ENCODE results near the gene MOB4.

DNA sequence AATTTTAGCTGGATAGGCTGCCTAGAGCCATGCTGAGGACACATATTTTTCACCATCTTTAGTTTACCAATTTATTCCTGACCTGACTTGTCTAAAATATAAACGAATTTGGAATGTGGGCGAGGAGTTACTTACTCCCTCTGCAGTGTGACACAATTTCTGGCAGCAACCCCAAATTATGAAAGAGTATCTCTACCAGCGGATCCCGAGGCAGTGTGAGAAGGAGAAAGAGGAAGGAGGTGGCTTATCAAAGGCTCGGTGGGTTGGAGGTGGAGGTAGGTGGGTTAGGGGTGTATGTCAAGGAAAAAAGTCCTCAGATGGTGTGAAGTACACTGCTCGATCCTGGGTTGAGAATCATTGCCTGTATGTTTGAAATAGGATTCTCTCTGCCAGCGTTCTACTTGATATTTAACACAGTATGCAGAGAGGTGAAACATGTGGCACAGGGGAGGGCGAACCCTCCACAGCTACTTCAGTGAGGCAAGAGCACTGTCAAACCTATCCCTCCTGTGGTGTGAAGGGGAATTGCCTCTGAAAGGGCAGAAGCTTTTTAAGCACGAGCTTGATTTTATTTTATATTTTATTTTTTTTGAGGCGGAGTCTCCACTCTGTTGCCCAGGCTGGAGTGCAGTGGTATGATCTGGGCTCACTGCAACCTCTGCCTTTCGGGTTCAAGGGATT is 83.6 kb downstream of the MOB4 start:
- TF ChIP-seq CTCF (conservative IDR thresholded peaks at IDR 0.05; ENCODE audit: low read depth in 2 of 2) (peak; percentile 58 to 66), EZH2 (IDR thresholded peaks at IDR 0.05; ENCODE audit: low read depth, unreplicated experiment) (no peak), POLR2AphosphoS5 (IDR thresholded peaks at IDR 0.05; ENCODE audit: low read depth) (no peak), REST (IDR thresholded peaks at IDR 0.05; ENCODE audit: unreplicated experiment) (no peak), EZH2phosphoT487 (IDR thresholded peaks at IDR 0.05; ENCODE audit: unreplicated experiment) (no peak), CREB1 (CRISPR knock-in tag; IDR thresholded peaks at IDR 0.05; ENCODE audit: low read depth) (no peak)

Measured in GM23338 (cell line).